WTC11 (cell line): ENCODE data around the gene FERMT3. TPM values are rescaled to one million over a fixed set of nuclear protein-coding genes. Genes with fewer than 3 reads are reported as not detected.
A peak's percentile ranks its signal among the peaks of the same experiment; 100 is the strongest.

Source experiments
- ATAC-seq: fragments of 200-7000 bp; cut with Tn5 transposase; 2 replicates; pipeline ENCODE4 v1.10.0; 2021; ENCODE audit warnings: mild to moderate bottlenecking, moderate library complexity
- CTCF ChIA-PET: fragments of 300-600 bp; sonication (Branson Sonifier 250); formaldehyde crosslinking; loops from one replicate; lab custom pipeline; 2021; ENCODE audit warnings: antibody characterized with exemption; lab: Charles Lee
- POLR2A ChIA-PET: fragments of 350-600 bp; sonication (Branson Sonifier 250); formaldehyde crosslinking; loops from one replicate; lab custom pipeline; 2021; ENCODE audit warnings: antibody characterized with exemption; lab: Charles Lee
- DNase-seq: peaks from one replicate; pipeline ENCODE4 v3.0.0; 2021; ENCODE audit warnings: low spot score
- H3K27ac Mint-ChIP-seq: 2 replicates; pipeline ENCODE4 v1.8.0; 2021; ENCODE audit warnings: mixed read lengths
- H3K27me3 Mint-ChIP-seq: 2 replicates; pipeline ENCODE4 v1.8.0; 2021; ENCODE audit warnings: low read depth, mild to moderate bottlenecking, moderate library complexity, mixed read lengths
- H3K36me3 Mint-ChIP-seq: 2 replicates; pipeline ENCODE4 v1.8.0; 2021; ENCODE audit warnings: mixed read lengths
- H3K4me1 Mint-ChIP-seq: 2 replicates; pipeline ENCODE4 v1.8.0; 2022; ENCODE audit warnings: mixed read lengths
- H3K4me3 Mint-ChIP-seq: 2 replicates; pipeline ENCODE4 v1.8.0; 2021; ENCODE audit warnings: mild to moderate bottlenecking, moderate library complexity, mixed read lengths
- H3K9me3 Mint-ChIP-seq: 2 replicates; pipeline ENCODE4 v1.8.0; 2021; ENCODE audit warnings: mixed read lengths
- E2F4 ChIP-seq: sonication (generic); formaldehyde crosslinking; IDR thresholded peaks from 2 replicates; pipeline ENCODE4 v1.8.1; 2022; ENCODE audit warnings: low read depth, mild to moderate bottlenecking, moderate library complexity, missing genetic modification reagents, borderline replicate concordance
- FOXJ3 ChIP-seq: sonication (generic); formaldehyde crosslinking; IDR thresholded peaks from 2 replicates; pipeline ENCODE4 v1.9.0; 2021; ENCODE audit warnings: missing genetic modification reagents, mild to moderate bottlenecking, borderline replicate concordance
- FOXP1 ChIP-seq: sonication (generic); formaldehyde crosslinking; IDR thresholded peaks from 2 replicates; pipeline ENCODE4 v1.8.0; 2022; ENCODE audit warnings: missing genetic modification reagents, mild to moderate bottlenecking, moderate library complexity, borderline replicate concordance
- FOXP4 ChIP-seq: sonication (generic); formaldehyde crosslinking; IDR thresholded peaks from 2 replicates; pipeline ENCODE4 v1.8.0; 2022; ENCODE audit warnings: mild to moderate bottlenecking, missing genetic modification reagents
- JAZF1 ChIP-seq: fragments of 250-450 bp; sonication (Bioruptor Pico); IDR thresholded peaks from 2 replicates; pipeline ENCODE4 v1.9.0; 2021; ENCODE audit warnings: moderate library complexity, mild to moderate bottlenecking, inconsistent platforms
- NR2C2 ChIP-seq: sonication (generic); formaldehyde crosslinking; IDR thresholded peaks from 2 replicates; pipeline ENCODE4 v1.8.0; 2022; ENCODE audit warnings: mild to moderate bottlenecking, missing genetic modification reagents
- TEAD1 ChIP-seq: sonication (generic); formaldehyde crosslinking; IDR thresholded peaks from 2 replicates; pipeline ENCODE4 v1.8.0; 2022; ENCODE audit warnings: mild to moderate bottlenecking, missing genetic modification reagents
- TP53 ChIP-seq: sonication (generic); formaldehyde crosslinking; IDR thresholded peaks from 2 replicates; pipeline ENCODE4 v1.8.1; 2023; ENCODE audit warnings: mild to moderate bottlenecking, missing genetic modification reagents
- USF1 ChIP-seq: sonication (generic); formaldehyde crosslinking; IDR thresholded peaks from 2 replicates; pipeline ENCODE4 v1.8.0; 2022; ENCODE audit warnings: mild to moderate bottlenecking, missing genetic modification reagents
- ZNF396 ChIP-seq: fragments of 250-450 bp; sonication (Bioruptor Pico); IDR thresholded peaks from 2 replicates; pipeline ENCODE4 v1.8.0; 2021; ENCODE audit warnings: mild to moderate bottlenecking, moderate library complexity, borderline replicate concordance
- ZNF416 ChIP-seq: fragments of 250-450 bp; sonication (Bioruptor Pico); IDR thresholded peaks from 2 replicates; pipeline ENCODE4 v1.9.0; 2021; ENCODE audit warnings: mild to moderate bottlenecking, inconsistent platforms
- total RNA-seq: library from RNA; stranded (reverse); gene quantifications from 3 replicates; pipeline ENCODE4 v1.2.3, GENCODE V29; 2021
- TF ChIP-seq, protein P1 (sequence below): fragments of 250-450 bp; sonication (Bioruptor Pico); IDR thresholded peaks from 2 replicates; pipeline ENCODE4 v1.9.0; 2021; ENCODE audit warnings: mild to moderate bottlenecking
- TF ChIP-seq, protein P2 (sequence below): sonication (generic); formaldehyde crosslinking; IDR thresholded peaks from 2 replicates; pipeline ENCODE4 v1.8.0; 2022; ENCODE audit warnings: mild to moderate bottlenecking, missing genetic modification reagents
- TF ChIP-seq, protein P3 (sequence below): sonication (generic); formaldehyde crosslinking; conservative IDR thresholded peaks from 2 replicates; pipeline ENCODE4 v1.8.1; 2023; ENCODE audit warnings: mild to moderate bottlenecking, low read depth, missing genetic modification reagents, moderate library complexity
- TF ChIP-seq, protein P4 (sequence below): fragments of 250-450 bp; sonication (Bioruptor Pico); IDR thresholded peaks from 2 replicates; pipeline ENCODE4 v1.8.0; 2021; ENCODE audit warnings: mild to moderate bottlenecking

Gene FERMT3
- total RNA-seq, 1 experiment from 2014 or later = 3.8 TPM

DNA sequence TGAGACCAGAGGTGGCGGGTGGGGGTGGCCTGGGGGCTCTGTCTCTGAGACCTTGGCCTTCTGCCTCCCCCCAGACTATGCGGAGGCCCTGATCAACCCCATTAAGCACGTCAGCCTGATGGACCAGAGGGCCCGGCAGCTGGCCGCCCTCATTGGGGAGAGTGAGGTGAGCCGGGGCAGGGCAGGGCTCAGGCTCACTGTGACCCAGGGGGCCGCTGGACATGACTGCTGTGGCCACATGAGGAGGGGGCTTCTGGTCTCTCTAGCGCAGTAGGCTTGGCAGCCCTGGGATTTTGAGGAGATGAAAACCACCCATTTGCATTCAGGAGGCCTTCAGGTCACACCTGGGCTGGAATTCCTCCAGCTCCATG lies 57.4 kb downstream of the FERMT3 start:
- no peaks in the 10 kb centered on the region for H3K9me3 Mint-ChIP-seq
- POLR2A ChIA-PET = interaction anchor here (1.0 to 1.4 kb wide), 2 partner anchors 18 to 23 kb away, joined by 3 to 4 read pairs; no protein-coding TSS in a partner anchor
- peaks cover 42% of the 10 kb centered on the region for H3K36me3 Mint-ChIP-seq
- no peaks in the 10 kb centered on the region for H3K27me3 Mint-ChIP-seq
- CTCF ChIA-PET = interaction anchor here (0.5 to 4.5 kb wide), 9 partner anchors 13 to 263 kb away, joined by 3 to 65 read pairs (median 3); partner anchors contain the start of gene PLCB3
- no peak overlapping the region; the same call in 1 of the 2 replicates for H3K27ac Mint-ChIP-seq
- ATAC-seq (no peak), DNase-seq (no peak)
- TF ChIP-seq E2F4 (CRISPR knock-in tag) = no peak
- TF ChIP-seq, protein P1, sequence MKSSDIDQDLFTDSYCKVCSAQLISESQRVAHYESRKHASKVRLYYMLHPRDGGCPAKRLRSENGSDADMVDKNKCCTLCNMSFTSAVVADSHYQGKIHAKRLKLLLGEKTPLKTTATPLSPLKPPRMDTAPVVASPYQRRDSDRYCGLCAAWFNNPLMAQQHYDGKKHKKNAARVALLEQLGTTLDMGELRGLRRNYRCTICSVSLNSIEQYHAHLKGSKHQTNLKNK = no peak
- no peak for TF ChIP-seq FOXJ3
- TF ChIP-seq ZNF396 (CRISPR knock-in tag) = no peak
- TF ChIP-seq, protein P2, sequence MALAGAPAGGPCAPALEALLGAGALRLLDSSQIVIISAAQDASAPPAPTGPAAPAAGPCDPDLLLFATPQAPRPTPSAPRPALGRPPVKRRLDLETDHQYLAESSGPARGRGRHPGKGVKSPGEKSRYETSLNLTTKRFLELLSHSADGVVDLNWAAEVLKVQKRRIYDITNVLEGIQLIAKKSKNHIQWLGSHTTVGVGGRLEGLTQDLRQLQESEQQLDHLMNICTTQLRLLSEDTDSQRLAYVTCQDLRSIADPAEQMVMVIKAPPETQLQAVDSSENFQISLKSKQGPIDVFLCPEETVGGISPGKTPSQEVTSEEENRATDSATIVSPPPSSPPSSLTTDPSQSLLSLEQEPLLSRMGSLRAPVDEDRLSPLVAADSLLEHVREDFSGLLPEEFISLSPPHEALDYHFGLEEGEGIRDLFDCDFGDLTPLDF (CRISPR knock-in tag) = no peak
- no peak for TF ChIP-seq USF1 (CRISPR knock-in tag)
- no peak for TF ChIP-seq NR2C2
- no peak overlapping the region for H3K4me3 Mint-ChIP-seq
- H3K4me1 Mint-ChIP-seq = peaks cover 10% of the 10 kb centered on the region

- ChIA-PET POLR2A (interaction anchor here (0.6 to 1.4 kb wide), 2 partner anchors 23 to 73 kb away, joined by 4 to 7 read pairs; no protein-coding TSS in a partner anchor), CTCF (interaction anchor here (0.8 to 4.5 kb wide), 6 partner anchors 14 to 91 kb away, joined by 3 to 65 read pairs (median 6); partner anchors contain the start of genes NUDT22, PLCB3 and TRPT1)
- DNase-seq (no peak), ATAC-seq (no peak)
- H3K27me3 Mint-ChIP-seq = no peaks in the 10 kb centered on the region
- no peak overlapping the region for H3K4me3 Mint-ChIP-seq
- TF ChIP-seq FOXP1 (CRISPR knock-in tag) = no peak
- no peak for TF ChIP-seq TEAD1 (CRISPR knock-in tag)
- TF ChIP-seq JAZF1 = no peak
- peak overlapping the region; percentile 32 for H3K27ac Mint-ChIP-seq
- peaks cover 40% of the 10 kb centered on the region for H3K36me3 Mint-ChIP-seq
- H3K9me3 Mint-ChIP-seq = no peaks in the 10 kb centered on the region
- H3K4me1 Mint-ChIP-seq = peaks cover 12% of the 10 kb centered on the region
These were observed 57.9 kb downstream of the FERMT3 start for GRCh38 chr11:64264371-64264852.

GRCh38 chr11:64265176-64266160 lies 58.9 kb downstream of the FERMT3 start:
- POLR2A ChIA-PET = interaction anchor here (0.6 kb wide), 1 partner anchor 74 kb away, joined by 7 read pairs; no protein-coding TSS in a partner anchor
- Mint-ChIP-seq H3K27me3 (no peaks in the 10 kb centered on the region), H3K27ac (no peak overlapping the region), H3K4me3 (no peak overlapping the region), H3K4me1 (peaks cover 12% of the 10 kb centered on the region), H3K9me3 (no peaks in the 10 kb centered on the region), H3K36me3 (peaks cover 29% of the 10 kb centered on the region)
- DNase-seq (no peak), ATAC-seq (no peak)
- CTCF ChIA-PET = interaction anchor here (0.8 to 4.5 kb wide), 5 partner anchors 15 to 90 kb away, joined by 3 to 65 read pairs (median 3); partner anchors contain the start of genes NUDT22, PLCB3 and TRPT1
- TF ChIP-seq FOXP4 (CRISPR knock-in tag) (no peak), FOXJ3 (no peak), TP53 (CRISPR knock-in tag) (no peak), E2F4 (CRISPR knock-in tag) (no peak), ZNF416 (CRISPR knock-in tag) (no peak)
- TF ChIP-seq, protein P3, sequence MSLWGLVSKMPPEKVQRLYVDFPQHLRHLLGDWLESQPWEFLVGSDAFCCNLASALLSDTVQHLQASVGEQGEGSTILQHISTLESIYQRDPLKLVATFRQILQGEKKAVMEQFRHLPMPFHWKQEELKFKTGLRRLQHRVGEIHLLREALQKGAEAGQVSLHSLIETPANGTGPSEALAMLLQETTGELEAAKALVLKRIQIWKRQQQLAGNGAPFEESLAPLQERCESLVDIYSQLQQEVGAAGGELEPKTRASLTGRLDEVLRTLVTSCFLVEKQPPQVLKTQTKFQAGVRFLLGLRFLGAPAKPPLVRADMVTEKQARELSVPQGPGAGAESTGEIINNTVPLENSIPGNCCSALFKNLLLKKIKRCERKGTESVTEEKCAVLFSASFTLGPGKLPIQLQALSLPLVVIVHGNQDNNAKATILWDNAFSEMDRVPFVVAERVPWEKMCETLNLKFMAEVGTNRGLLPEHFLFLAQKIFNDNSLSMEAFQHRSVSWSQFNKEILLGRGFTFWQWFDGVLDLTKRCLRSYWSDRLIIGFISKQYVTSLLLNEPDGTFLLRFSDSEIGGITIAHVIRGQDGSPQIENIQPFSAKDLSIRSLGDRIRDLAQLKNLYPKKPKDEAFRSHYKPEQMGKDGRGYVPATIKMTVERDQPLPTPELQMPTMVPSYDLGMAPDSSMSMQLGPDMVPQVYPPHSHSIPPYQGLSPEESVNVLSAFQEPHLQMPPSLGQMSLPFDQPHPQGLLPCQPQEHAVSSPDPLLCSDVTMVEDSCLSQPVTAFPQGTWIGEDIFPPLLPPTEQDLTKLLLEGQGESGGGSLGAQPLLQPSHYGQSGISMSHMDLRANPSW (CRISPR knock-in tag) = no peak
- TF ChIP-seq, protein P4, sequence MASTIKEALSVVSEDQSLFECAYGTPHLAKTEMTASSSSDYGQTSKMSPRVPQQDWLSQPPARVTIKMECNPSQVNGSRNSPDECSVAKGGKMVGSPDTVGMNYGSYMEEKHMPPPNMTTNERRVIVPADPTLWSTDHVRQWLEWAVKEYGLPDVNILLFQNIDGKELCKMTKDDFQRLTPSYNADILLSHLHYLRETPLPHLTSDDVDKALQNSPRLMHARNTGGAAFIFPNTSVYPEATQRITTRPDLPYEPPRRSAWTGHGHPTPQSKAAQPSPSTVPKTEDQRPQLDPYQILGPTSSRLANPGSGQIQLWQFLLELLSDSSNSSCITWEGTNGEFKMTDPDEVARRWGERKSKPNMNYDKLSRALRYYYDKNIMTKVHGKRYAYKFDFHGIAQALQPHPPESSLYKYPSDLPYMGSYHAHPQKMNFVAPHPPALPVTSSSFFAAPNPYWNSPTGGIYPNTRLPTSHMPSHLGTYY (CRISPR knock-in tag) = no peak
